Stimulated activated CD8-positive, alpha-beta memory T cell treated with anti-CD3 and anti-CD28 coated beads, Interleukin-7, amount 100 ng/mL, for 24 hours (primary cell): ENCODE data around the gene SKI.
"Not testable (repeated sequence)": the region's sequence is repeated elsewhere in the genome, so short reads cannot be mapped to it uniquely, and the experiment has no call there.

Experiments used
- DNase-seq: peaks from one replicate; pipeline ENCODE4 v3.0.0-alpha.2; 2020; ENCODE audit warnings: low read depth

The SKI gene

DNA sequence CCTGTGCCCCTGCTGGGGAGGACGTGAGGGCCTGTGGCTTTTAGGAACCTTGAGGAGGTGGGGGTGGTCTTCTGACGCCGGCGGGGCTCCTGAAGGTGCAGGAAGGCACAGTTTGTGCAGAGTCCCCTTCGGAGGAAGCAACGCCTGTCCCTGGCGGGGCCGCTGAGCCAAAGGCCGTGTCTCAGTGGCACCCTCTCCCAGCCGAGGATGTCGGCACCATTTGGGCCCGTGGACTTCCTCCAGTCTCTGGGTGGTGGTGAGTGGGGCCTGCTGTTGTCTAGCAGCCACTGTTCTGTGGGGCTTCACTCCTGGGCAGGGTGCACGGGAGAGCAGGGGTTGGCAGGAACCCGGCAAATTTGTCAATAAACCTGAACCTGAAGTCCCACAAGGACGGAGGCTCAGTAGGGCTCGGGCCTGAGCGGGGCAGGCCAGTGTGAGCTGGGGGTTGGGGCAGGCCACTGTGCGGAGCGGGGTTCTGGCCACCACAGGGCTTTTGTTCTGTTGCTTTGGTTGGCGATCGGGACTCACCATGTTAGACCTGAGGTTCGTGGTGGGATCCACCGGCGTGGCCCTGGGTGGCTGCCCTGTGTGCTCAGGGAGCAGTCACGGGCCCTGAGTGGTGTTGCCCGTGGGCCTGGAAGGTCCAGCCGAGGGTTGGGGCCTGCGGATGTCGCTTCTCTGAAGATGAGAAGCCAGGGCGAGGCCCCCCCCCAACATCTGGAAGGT, 64.8 kb downstream of the SKI start:
- DNase-seq = no peak

DNA sequence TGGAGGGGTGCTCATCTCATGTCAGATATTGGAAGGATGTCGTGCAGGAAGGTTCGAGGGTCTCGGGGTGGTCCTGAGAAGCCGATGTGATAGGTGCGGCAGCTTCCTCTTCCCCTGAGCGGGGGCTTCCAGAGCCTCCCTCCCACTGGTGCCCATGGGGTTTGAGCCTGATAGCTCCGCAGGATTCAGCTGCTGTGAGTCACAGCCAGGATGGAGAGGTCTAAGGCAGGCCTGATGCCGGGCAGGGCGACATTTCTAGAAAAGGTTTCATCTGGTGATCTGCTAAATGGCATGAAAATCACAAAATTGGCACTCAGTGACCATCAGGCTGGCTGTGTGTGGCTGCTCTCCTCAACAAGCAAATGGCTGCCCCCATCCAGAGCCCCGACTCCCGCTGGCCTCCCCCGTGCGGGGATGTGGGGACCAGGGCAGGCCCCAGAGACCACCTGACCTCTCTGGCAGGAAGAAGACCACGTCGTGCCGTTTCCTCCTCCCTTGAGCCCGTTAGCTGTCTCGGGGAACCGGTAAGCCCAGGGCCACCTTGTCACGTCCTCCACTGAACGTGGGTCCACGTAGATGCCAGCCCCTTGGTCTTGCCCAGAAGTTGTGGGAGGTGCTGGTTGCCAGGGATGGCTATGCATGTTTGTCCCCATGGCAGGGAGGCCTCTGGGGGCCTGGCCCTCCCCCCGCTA, 66.1 kb downstream of the SKI start:
- DNase-seq = no peak

DNA sequence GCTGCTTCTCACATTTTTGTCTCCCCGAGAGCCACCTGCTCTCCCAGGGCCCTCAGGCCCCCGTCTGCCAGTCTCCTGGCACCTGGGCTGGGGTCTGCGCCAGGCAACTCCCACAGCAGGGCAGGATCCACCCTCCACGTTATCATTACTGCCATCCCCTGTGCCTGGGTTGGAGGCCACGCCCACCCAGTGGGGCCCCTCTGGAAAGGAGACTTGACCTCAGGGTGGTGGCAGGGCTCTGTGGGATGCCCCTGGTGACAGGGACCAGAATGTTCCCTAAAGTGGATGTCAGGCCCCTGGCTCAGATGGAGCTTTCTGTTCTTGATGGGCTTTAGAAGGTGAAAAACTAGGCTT, 66.6 kb downstream of the SKI start:
- DNase-seq = no peak

DNA sequence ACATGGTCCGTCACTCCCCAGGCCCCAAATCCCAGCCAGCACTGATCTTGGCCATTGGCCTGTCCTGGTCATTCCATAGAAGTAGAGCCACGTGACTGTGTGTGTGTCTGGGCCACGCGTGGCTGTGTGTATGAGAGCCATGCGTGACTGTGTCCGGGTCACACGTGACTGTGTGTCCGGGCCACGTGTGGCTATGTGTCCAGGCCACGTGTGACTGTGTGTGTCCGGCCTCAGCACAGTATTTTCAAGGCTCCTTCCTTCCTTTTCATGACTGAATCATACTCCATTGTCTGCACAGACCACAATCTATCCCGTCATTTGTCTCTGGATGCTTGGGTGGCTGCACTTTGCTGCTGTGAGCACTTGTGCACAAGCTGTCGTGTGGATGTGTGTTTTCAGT, 67.4 kb downstream of the SKI start:
- DNase-seq = no peak

DNA sequence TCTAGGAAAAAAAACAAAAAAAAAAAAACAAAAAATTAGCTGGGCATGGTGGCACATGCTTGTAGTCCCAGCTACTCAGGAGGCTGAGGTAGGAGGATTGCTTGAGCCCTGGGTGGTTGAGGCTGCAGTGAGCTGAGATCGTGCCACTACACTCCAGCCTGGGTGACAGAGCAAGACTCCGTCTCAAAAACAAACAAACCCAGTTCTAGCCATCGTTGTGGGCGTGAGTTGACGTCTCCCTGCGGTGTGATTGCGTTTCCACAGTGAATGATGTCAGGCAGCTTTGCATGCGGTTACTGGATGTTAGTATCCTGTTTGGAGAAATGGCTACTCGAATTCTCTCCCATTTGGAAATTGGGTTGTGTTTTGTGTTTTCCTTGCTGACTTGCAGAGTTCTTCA, 68.1 kb downstream of the SKI start:
- not testable (repeated sequence) for DNase-seq

DNA sequence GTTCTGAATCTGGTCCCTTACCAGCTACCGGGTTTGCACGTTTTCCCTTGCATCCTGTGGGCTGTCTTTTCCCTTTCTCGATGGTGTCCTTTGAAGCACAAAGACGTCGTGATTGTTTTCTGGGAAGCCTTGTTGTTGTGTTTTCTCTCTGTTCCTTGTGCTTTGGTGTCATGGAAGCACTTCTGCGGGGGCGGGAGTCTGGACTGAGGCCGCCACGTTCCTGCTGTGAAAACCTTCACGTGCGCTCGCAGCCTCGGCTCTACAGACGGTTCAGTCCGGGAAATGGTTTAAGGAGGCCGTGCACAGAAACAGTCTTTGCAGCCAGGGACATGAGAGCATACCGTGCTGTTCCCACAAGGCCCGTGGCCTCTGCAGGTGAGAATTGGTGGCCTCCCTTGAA, 68.5 kb downstream of the SKI start:
- no peak for DNase-seq

DNA sequence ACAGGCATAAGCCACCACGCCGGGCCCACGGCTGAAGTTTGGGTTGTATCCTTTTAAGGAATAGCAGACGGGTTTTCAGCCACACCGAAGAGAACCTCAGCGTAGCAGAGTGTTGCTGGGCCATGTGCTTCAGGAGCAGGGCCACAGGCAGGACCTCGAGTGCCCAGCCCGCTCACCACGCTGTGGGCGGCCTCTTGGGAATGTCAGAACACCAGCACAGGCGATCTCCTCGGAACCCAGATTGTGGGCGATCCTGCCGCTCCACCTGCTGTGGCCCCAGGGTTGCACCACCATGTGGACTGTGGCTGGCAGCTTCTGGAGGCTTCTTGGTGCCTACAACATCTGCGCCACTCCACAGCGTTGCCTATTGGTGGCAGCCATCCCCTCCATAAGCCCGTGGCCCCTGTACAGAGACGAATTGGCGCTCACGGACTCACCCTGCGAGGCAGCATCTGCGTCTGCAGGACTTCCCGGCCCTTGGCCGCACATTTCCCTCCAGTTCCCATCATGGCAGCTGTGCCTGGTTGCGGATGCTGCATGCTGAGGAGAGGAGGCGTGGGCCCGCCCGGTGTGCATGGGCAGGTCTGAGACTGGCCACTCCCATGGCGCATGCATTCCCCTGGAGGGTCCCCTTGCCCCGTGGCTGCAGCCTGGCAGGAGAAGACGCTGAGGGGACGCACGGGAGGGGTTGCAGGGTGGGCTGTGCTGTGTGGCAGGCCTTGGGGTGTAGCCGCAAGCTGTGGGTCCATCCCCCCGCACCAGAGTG, 69.3 kb downstream of the SKI start:
- no peak for DNase-seq

DNA sequence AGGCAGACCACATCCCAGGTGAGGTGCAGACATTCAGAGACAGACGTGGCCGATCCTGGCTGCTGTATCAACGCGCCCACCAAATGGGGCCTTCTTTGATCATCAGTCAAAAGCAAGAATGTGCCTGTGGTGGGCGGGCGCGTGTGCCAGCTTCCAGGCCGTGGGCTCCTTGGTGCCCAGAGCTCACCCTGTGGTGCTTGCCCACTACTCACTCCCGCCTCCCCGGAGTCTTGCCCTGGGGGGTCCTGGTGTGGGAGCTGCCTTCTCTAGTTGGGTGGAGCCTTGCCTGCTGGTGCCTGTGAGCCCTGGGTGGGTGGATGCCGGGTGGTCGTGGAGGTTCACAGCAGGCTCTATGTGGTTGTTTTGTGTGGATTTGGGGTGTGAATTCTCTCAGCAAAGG, 70.6 kb downstream of the SKI start:
- DNase-seq = no peak

DNA sequence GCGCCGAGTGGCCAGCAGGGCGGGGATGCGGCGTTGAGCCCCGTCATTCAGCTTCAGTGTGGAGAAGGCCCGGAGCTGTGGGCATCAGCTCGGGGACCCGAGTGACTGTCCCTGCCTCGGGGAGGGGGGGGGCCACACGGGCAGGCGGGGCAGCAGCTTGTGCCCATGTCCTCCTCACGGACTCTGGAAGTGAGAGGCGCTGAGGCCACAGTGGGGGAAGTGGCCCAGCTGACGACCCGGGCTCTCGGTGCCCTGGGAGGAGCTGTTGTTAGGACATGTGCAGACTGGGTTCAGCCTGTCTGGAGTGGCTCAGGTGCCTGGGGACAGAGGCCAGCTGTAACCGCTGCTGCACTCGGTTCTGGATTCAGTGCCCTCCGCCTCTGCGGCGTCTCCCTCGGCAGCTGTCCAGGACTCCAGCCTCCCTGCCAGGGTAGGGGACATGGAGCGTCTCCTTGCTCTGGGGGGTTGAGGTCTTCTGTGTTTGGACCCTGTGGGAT, 71.1 kb downstream of the SKI start:
- no peak for DNase-seq

DNA sequence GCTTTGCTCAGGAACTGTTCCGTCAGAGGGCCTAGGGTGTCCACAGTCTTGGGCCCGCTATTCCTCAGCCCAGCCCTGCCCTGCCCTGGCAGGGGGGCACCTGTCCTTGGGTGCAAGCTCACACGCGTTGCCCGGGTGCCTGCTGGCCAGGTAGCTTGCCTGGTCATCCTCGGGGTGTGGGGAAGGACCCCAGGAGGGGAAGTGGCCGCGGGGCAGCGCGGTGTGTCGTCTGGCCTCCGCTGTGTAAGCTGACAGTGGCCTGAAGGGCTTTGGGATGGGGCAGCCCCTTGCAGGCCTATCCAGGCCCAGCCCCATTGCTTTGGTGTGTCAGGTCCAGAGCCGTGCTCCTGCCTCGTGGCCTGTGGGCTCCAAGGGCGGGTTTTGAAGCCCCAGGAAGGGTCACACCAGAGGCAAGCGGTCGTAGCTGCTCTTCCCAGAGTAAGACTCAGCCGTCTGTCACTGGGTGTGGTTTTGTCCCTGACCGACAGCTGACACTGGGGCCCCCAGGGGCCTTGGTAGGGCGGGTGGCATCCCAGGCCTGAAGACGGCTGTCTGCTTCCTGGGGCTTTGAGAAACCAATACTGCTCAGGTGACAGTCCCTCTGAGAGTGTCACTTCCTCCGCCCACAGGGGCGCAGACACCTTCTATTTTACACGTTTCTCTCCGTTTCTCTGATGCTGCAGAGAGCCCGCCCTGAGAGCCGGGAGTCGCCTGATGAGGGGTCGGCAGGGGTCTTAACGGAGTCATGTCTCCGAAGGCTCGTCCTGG, 72.1 kb downstream of the SKI start:
- DNase-seq = peak; percentile 52

DNA sequence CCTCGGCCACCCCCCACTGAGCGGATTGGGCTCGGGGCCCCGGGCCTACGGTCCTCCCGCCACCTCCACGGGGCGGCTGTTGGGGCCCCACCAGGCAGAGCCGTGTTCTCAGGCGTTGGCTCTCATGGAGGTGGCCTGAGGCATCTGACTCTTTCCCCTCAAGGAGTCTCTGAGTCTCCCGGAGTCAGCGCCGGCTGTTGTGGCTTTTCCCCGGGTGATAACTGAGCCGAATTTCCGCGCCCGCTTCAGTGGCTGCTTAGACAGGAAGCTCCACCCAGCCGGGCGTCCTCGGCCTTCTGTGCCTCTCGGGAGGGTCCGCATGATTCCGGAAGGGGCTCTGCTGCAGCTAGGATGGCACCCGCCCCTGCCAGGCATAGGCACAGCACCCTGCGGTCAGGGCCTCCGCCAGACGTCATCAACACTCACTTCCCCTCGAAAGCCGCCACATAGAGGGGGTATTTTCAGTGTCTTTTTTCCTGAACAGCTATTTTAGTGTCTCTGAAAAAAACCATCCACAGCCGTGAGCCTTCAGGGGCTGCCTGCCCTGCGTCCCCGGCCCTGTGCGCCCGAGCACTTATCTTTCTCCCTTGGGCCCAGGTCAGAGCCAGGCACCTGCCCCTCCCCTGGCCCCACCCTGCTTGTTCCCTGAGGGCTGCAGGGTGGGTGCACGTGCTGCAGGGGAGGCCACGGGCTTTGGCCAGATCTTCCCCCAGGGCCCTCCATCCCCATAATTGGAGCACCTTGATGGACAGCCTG, 72.9 kb downstream of the SKI start:
- peak; percentile 73 for DNase-seq

DNA sequence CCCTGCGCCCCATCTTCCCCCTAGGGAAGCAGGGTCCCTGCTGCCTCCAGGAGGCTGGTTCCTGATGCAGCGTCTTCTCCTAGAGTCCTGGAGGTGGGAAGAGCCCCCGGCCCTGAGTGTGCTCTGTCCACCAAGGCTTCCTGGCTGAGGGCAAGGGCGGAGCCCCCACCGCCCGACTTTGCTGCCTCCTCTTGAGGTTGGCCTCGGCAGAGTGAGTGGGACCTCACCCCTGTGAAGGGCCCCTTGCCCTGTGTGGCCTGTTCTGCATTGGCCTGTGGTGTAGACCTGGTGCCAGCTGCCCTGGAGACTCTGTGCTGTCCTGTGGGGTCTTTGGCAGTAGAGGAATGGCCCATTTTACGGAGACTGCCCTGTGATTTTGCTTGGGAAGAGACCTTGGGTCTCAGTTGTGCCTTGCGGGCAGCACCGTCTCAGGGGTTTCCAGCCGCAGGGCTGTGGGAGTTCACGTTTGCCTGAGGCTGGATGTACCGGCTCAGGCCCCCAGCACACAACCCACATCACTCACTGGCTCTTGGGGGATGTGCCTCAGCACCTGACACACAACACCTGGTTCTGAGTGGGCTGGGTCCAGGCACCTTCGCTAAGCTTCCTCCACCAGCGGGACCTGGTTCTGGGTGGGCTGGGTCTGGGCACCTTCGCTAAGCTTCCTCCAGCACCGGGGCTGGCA, 73.6 kb downstream of the SKI start:
- no peak for DNase-seq

DNA sequence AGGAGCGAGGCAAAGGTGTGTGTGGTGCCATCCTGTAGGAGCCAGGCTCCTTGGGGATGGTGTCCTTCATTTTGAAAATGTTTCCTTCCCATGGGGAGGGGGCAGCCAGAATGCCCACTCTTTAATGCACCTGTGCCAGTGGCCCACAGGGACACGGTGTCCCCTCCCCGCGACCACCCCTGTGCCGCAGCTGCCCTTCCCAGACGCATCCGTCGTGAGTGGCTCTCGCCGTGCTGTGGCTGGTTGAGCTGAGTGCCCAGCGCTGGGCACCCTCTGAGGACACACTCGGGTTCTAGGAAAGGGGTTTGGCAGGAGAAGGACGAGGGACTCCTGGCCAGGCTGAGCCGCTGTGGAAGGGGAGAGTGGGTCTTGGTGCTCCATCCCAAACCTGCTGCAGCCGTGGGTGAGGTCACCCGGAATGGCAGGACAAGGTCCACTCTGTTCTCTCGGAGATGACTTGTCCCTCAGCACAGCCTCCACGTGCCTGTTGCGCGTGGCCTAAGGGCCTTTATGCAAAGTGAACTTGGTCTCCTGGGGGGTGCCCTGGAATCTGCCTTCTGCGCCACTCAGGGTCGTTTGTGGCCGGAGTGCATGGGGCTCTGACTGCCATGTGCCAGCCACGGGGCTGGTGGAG, 74.3 kb downstream of the SKI start:
- no peak for DNase-seq

DNA sequence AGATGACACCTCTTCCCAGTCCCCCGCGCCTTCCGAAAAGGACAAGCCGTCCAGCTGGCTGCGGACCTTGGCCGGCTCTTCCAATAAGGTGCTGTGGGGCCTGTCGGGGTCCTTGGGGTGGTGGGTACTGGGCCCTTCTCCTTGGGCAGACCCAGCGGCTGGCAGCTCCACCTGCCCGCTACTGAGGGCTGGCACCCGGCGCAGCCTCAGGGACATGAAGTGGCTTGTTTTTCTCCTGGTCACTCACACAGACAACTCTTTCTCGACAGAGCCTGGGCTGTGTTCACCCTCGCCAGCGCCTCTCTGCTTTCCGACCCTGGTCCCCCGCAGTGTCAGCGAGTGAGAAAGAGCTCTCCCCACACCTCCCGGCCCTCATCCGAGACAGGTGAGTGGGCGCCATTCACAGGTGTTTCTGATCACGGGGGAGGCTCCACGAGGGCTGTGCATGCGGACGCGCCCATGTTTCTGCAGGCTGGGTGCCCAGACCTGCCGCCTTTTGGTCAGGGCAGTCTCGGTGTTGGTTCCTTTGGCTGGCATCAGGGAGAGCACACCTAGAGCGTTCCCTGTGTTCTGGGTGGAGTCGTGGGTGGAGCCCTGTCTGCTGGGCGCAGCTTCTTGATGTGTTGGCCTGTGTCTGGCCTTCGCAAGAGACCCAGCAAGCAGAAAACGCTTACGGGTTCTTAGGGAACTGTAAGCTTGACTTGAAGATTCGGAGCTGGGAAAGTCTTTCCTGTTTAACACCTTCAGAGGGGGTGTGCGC, 75.1 kb downstream of the SKI start:
- DNase-seq = no peak

DNA sequence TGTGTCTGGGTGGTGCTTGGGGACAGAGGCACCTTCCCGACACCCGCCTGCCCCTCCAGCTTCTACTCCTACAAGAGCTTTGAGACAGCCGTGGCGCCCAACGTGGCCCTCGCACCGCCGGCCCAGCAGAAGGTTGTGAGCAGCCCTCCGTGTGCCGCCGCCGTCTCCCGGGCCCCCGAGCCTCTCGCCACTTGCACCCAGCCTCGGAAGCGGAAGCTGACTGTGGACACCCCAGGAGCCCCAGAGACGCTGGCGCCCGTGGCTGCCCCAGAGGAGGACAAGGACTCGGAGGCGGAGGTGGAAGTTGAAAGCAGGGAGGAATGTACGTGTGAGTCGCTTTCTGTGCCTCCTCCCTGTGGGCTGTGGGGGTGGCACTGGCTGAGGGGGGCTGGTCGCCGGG, 75.7 kb downstream of the SKI start:
- no peak for DNase-seq

DNA sequence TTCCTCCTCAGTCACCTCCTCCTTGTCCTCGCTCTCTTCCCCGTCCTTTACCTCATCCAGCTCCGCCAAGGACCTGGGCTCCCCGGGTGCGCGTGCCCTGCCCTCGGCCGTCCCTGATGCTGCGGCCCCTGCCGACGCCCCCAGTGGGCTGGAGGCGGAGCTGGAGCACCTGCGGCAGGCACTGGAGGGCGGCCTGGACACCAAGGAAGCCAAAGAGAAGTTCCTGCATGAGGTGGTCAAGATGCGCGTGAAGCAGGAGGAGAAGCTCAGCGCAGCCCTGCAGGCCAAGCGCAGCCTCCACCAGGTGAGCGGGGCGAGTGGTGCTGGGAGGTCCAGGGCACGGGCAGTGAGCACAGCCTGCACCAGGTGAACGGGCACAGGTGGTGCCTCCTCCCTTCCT, 76.2 kb downstream of the SKI start:
- no peak for DNase-seq

DNA sequence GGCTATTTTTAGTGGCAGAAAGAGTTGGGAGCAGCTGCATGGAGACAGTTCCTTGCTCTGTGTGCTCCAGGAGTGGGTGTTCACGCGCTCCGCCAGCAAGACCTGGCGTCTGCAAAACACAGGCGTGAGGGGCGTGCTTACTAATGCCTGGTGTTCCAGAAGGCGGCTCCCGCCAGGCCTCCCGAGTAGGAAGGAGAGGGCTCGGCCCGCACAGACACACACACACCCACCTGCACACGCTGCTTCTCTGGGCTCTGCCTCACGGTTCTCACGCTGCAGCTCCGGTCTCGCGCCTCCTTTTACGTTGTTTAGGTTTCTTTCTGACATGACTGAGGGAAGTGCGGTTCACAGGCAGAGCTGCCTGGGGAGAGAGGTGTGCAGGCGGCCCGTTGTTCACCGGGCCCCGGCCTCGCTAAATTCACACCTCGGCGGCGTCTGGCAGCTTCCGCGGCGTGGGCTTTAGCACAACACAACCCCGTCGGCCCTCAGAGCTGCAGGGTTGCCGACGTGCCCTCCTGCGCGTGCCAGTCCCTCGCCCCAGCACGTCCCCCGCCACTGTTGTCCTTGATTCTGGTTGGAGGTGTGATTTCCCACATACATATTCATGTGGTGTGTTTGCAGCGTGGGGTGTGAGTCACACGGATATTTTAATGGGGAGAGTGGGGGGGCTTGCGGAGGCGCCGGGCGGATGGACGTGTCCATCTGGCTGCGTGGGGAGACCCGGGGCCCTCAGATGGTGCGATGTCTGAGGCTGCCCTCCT, 77.0 kb downstream of the SKI start:
- DNase-seq = no peak

DNA sequence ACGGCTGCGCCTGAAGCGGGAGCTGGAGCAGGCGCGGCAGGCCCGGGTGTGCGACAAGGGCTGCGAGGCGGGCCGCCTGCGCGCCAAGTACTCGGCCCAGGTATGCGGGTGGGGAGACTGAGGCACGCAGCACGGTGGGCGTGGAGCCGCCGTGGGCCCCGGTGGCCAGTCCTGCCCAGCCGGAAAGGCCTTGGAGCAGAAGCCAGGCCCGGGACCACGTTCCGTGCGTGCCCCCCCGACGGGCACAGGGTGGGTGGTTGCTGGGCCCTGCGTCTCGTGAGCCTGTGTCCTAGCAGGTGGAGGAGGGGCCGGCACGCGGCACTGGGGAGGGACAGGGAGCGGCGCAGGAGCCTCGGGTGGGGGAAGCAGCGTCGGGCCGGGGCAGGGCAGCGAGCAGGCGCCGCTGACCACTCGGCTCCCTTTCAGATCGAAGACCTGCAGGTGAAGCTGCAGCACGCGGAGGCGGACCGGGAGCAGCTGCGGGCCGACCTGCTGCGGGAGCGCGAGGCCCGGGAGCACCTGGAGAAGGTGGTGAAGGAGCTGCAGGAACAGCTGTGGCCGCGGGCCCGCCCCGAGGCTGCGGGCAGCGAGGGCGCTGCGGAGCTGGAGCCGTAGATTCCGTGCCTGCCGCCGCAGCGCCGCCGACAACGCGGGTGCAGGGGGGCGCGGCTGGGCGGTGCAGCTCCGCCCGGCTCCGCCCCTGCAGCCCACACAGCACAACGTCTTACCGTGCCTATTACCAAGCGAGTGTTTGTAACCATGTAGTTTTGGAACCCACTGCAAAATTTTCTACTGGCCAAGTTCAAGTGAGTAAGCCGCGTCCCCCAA, 78.2 kb downstream of the SKI start:
- DNase-seq = no peak
